ENCODE measurements around the gene DYNLRB1.

DNA sequence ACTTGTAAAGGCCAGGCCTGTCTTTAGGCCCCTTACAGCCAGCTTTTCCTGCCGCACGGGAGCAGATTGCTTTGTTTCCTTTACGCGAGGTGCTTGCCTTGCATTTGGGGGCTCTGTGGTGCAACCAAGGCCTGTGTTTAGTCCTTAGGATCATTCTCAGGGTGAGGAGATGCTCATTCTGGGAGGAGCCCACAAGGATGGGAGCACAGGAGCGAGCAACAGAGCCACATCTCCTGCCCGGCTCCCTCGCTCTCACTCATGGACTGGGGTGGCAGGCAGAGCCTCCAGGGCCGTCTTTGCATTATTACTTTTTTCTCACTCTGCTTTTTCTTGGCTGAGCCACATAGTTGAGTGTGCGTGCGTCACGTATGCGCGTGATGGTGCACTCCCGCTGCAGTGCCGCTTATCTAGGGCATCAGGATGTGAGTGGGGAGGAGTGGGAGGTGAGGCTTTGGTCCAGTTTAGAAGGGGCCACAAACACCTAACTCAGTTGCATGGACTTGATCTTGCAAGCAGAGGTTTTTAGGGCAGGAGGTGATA is 19.1 kb downstream of the DYNLRB1 start:
- TF ChIP-seq, protein P1, sequence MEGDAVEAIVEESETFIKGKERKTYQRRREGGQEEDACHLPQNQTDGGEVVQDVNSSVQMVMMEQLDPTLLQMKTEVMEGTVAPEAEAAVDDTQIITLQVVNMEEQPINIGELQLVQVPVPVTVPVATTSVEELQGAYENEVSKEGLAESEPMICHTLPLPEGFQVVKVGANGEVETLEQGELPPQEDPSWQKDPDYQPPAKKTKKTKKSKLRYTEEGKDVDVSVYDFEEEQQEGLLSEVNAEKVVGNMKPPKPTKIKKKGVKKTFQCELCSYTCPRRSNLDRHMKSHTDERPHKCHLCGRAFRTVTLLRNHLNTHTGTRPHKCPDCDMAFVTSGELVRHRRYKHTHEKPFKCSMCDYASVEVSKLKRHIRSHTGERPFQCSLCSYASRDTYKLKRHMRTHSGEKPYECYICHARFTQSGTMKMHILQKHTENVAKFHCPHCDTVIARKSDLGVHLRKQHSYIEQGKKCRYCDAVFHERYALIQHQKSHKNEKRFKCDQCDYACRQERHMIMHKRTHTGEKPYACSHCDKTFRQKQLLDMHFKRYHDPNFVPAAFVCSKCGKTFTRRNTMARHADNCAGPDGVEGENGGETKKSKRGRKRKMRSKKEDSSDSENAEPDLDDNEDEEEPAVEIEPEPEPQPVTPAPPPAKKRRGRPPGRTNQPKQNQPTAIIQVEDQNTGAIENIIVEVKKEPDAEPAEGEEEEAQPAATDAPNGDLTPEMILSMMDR (conservative IDR thresholded peaks at IDR 0.05; ENCODE audit: low read depth, low read length) = no peak
- no peak for TF ChIP-seq EZH2phosphoT487 (IDR thresholded peaks at IDR 0.05; ENCODE audit: borderline replicate concordance, low read length)
